Astrocyte (in vitro differentiated cells and primary cell): ENCODE results near the gene PPP2R5D.

Experiments used
- EZH2 ChIP-seq: IDR thresholded peaks from 2 replicates; pipeline ENCODE4 v1.6.1; 2012; ENCODE audit warnings: mild to moderate bottlenecking, low read length, inconsistent platforms; ENCODE audit not compliant: insufficient read depth
- TF ChIP-seq, protein P1 (sequence below): IDR thresholded peaks from 2 replicates; pipeline ENCODE4 v1.5.1; 2011; ENCODE audit warnings: low read depth, mild to moderate bottlenecking, inconsistent platforms, low read length, moderate library complexity; ENCODE audit not compliant: insufficient read depth

DNA sequence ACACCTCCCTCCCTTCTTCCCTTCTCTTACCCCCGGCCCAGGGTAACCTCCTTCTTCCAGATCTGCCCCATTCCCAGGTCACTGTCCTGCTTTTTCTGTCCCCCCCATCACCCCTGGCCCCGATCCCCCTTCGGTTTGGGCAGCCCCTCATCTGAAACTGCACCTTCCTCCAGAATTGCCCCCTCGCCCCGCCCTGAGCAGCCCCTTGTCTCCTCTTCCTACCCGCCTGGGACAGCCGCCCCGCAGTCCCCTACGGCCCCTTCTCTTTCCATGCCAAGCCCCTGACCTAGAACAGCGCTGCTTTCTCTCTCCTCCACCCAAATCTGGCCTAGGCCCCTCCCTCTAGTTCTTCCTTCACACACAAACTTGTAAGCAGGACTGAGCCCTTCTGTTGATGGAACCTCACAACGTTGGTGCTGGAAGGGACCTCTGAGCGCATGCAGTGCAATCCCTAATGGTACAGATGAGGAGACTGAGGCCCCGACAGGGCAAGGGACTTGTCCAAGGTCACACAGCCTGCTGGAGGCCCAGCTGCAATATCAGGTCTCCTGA, 630 bp downstream of the PPP2R5D start:
- TF ChIP-seq, protein P1, sequence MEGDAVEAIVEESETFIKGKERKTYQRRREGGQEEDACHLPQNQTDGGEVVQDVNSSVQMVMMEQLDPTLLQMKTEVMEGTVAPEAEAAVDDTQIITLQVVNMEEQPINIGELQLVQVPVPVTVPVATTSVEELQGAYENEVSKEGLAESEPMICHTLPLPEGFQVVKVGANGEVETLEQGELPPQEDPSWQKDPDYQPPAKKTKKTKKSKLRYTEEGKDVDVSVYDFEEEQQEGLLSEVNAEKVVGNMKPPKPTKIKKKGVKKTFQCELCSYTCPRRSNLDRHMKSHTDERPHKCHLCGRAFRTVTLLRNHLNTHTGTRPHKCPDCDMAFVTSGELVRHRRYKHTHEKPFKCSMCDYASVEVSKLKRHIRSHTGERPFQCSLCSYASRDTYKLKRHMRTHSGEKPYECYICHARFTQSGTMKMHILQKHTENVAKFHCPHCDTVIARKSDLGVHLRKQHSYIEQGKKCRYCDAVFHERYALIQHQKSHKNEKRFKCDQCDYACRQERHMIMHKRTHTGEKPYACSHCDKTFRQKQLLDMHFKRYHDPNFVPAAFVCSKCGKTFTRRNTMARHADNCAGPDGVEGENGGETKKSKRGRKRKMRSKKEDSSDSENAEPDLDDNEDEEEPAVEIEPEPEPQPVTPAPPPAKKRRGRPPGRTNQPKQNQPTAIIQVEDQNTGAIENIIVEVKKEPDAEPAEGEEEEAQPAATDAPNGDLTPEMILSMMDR, result no peak
- no peak for TF ChIP-seq EZH2
